ENCODE measurements around the gene AATF. TPM values are rescaled to one million over a fixed set of nuclear protein-coding genes. Genes with fewer than 3 reads are reported as not detected.

The AATF gene
- total RNA-seq, 2 donors from 2014 or later, result 28.8 to 41.3 TPM

- no peak for TF ChIP-seq CTCF (IDR thresholded peaks at IDR 0.05)
- no peaks in the 10 kb centered on the region for H3K9me3 ChIP-seq
- H3K4me3 ChIP-seq, result no peak overlapping the region
- peaks cover 18% of the 10 kb centered on the region for H3K36me3 ChIP-seq
- no peak for ATAC-seq (ENCODE audit: insufficient number of reproducible peaks, low FRiP score, low read depth)
- no peaks in the 10 kb centered on the region for H3K27me3 ChIP-seq (replicated peaks; ENCODE audit: insufficient read depth)
- H3K4me1 ChIP-seq (ENCODE audit: control insufficient read depth in 1 of 2, low read depth in 2 of 2), result no peaks in the 10 kb centered on the region
- no peak for DNase-seq (ENCODE audit: low spot score)
- H3K27ac ChIP-seq, result no peak overlapping the region
These were observed 145.6 kb downstream of the AATF start for GRCh38 chr17:37094391-37094790.

- Histone ChIP-seq H3K36me3 (peaks cover 18% of the 10 kb centered on the region), H3K4me1 (ENCODE audit: control insufficient read depth in 1 of 2, low read depth in 2 of 2) (no peaks in the 10 kb centered on the region), H3K9me3 (no peaks in the 10 kb centered on the region), H3K4me3 (no peak overlapping the region), H3K27me3 (replicated peaks; ENCODE audit: insufficient read depth) (no peaks in the 10 kb centered on the region), H3K27ac (no peak overlapping the region)
- ATAC-seq (ENCODE audit: insufficient number of reproducible peaks, low FRiP score, low read depth) (no peak), DNase-seq (ENCODE audit: low spot score) (no peak)
- no peak for TF ChIP-seq CTCF (IDR thresholded peaks at IDR 0.05)
These were observed 147.3 kb downstream of the AATF start for GRCh38 chr17:37096071-37096470.

GRCh38 chr17:37097154-37097553 is 148.4 kb downstream of the AATF start:
- no peak for TF ChIP-seq CTCF (IDR thresholded peaks at IDR 0.05)
- H3K4me1 ChIP-seq (ENCODE audit: control insufficient read depth in 1 of 2, low read depth in 2 of 2), result no peaks in the 10 kb centered on the region
- DNase-seq (ENCODE audit: low spot score) (no peak), ATAC-seq (ENCODE audit: insufficient number of reproducible peaks, low FRiP score, low read depth) (no peak)
- no peak overlapping the region for H3K27ac ChIP-seq
- H3K27me3 ChIP-seq (replicated peaks; ENCODE audit: insufficient read depth), result no peaks in the 10 kb centered on the region
- peaks cover 18% of the 10 kb centered on the region for H3K36me3 ChIP-seq
- H3K4me3 ChIP-seq, result no peak overlapping the region
- no peaks in the 10 kb centered on the region for H3K9me3 ChIP-seq

GRCh38 chr17:37098152-37098551 is 149.4 kb downstream of the AATF start:
- H3K4me3 ChIP-seq, result no peak overlapping the region
- H3K4me1 ChIP-seq (ENCODE audit: control insufficient read depth in 1 of 2, low read depth in 2 of 2), result no peaks in the 10 kb centered on the region
- no peak for TF ChIP-seq CTCF (IDR thresholded peaks at IDR 0.05)
- no peak for ATAC-seq (ENCODE audit: insufficient number of reproducible peaks, low FRiP score, low read depth)
- DNase-seq (ENCODE audit: low spot score), result no peak
- H3K27me3 ChIP-seq (replicated peaks; ENCODE audit: insufficient read depth), result no peaks in the 10 kb centered on the region
- no peak overlapping the region for H3K27ac ChIP-seq
- H3K9me3 ChIP-seq, result no peaks in the 10 kb centered on the region
- peaks cover 18% of the 10 kb centered on the region for H3K36me3 ChIP-seq

- no peak for ATAC-seq (ENCODE audit: insufficient number of reproducible peaks, low FRiP score, low read depth)
- Histone ChIP-seq H3K9me3 (no peaks in the 10 kb centered on the region), H3K27me3 (replicated peaks; ENCODE audit: insufficient read depth) (no peaks in the 10 kb centered on the region), H3K4me1 (ENCODE audit: control insufficient read depth in 1 of 2, low read depth in 2 of 2) (no peaks in the 10 kb centered on the region), H3K27ac (no peak overlapping the region), H3K36me3 (peaks cover 23% of the 10 kb centered on the region), H3K4me3 (no peak overlapping the region)
- no peak for DNase-seq (ENCODE audit: low spot score)
- TF ChIP-seq CTCF (IDR thresholded peaks at IDR 0.05), result no peak
These were observed 150.3 kb downstream of the AATF start for GRCh38 chr17:37098910-37099664.

Measured in thoracic aorta (tissue), 2 donors.